ENCODE results near the gene PON3.

Gene PON3

DNA sequence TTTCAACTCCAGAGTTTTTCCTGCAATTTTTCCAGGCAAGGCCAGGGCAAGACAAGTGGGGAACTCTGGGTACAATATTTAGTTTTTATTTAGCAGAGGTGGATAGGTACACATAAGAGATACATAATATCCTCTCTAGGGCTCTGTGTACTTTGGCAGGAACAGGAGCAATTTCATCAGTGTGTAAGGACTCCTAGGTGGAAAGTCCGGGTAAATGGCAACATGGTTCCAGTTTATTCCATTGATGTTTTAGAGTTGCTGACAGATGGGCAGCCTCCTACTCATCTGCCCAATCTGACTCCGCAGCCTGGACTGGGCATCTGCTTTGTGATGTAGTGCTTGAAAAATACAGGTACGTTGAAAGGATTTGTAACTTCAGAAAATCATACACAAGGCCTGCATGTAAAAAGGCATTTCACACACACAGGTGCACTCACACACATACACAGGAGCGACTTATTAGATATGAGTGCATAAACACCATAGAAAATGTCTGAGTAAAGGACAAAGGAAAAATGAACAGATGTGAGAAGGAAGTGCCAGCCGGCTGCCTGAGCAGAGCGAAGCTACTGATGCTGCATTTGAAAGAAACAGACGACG, 77.6 kb downstream of the PON3 start:
- no peak for DNase-seq (ENCODE audit: low spot score)
- in situ Hi-C loops (cut with MboI; ENCODE audit: low sequenced_read_pairs, unreplicated experiment): no loop called here
- TF ChIP-seq, protein P1, sequence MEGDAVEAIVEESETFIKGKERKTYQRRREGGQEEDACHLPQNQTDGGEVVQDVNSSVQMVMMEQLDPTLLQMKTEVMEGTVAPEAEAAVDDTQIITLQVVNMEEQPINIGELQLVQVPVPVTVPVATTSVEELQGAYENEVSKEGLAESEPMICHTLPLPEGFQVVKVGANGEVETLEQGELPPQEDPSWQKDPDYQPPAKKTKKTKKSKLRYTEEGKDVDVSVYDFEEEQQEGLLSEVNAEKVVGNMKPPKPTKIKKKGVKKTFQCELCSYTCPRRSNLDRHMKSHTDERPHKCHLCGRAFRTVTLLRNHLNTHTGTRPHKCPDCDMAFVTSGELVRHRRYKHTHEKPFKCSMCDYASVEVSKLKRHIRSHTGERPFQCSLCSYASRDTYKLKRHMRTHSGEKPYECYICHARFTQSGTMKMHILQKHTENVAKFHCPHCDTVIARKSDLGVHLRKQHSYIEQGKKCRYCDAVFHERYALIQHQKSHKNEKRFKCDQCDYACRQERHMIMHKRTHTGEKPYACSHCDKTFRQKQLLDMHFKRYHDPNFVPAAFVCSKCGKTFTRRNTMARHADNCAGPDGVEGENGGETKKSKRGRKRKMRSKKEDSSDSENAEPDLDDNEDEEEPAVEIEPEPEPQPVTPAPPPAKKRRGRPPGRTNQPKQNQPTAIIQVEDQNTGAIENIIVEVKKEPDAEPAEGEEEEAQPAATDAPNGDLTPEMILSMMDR (IDR thresholded peaks at IDR 0.05; ENCODE audit: borderline replicate concordance, control extremely low read depth, extremely low read depth, insufficient read depth, missing control alignments): no peak

DNA sequence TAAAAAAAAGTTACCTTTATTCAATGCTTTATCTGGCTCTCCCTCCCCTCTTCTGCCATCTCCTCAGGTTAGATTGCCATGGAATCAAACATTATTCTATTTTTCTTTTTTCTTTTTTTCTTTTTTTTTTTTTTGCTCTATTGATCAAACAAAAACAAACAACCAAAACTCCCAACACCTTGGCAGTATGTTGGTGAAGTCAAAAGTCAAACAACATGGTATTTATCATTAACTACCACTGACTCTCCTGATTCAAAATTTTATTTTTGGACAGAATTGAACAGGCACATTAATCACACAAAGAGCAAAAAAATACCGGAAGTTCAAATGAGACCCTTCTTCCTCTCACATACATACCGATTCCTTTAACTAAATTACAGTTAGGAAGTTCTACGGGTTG, 78.2 kb downstream of the PON3 start:
- no peak for DNase-seq (ENCODE audit: low spot score)
- TF ChIP-seq, protein P1 (IDR thresholded peaks at IDR 0.05; ENCODE audit: borderline replicate concordance, control extremely low read depth, extremely low read depth, insufficient read depth, missing control alignments): no peak
- in situ Hi-C loops (cut with MboI; ENCODE audit: low sequenced_read_pairs, unreplicated experiment): no loop called here

DNA sequence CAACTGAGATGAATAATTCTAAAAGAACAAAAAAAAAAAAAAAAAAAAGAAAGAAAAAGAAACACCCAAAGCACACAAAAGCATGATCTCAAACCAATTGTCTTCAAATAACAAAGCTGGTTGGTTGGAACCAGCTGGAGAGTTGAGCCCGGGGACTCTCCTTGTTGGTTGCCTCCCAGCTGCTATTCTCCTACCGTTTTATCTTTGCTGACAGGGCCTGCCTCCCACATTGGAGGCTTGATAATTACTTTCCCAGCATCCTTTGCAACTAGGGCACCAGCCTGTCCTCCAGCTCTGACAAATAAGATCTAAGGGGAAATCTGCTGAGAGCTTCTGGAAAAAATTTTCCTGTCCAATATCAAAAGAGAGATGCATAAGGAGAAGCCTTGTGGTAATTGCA, 78.6 kb downstream of the PON3 start:
- DNase-seq (ENCODE audit: low spot score): no peak
- in situ Hi-C loops (cut with MboI; ENCODE audit: low sequenced_read_pairs, unreplicated experiment): no loop called here
- TF ChIP-seq, protein P1 (IDR thresholded peaks at IDR 0.05; ENCODE audit: borderline replicate concordance, control extremely low read depth, extremely low read depth, insufficient read depth, missing control alignments): no peak

DNA sequence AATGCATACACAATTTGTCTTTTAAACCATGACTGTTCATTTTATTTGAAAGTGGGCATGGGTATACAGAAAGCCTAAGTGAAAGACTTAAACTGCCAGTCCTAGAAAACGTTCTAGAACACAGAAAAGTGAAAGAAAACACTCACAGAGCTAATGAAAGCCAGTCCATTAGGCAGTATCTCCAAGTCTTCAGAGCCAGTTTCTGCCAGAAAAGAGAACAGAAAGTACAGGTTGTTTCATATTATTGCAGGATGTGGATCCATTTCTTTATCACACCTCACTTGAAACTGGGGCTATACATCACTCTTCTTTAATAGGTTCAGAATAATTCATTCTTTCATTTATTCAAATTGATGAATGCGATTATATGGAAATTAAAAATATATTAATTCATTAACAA, 79.6 kb downstream of the PON3 start:
- no peak for DNase-seq (ENCODE audit: low spot score)
- TF ChIP-seq, protein P1 (IDR thresholded peaks at IDR 0.05; ENCODE audit: borderline replicate concordance, control extremely low read depth, extremely low read depth, insufficient read depth, missing control alignments): no peak
- in situ Hi-C loops (cut with MboI; ENCODE audit: low sequenced_read_pairs, unreplicated experiment): no loop called here

DNA sequence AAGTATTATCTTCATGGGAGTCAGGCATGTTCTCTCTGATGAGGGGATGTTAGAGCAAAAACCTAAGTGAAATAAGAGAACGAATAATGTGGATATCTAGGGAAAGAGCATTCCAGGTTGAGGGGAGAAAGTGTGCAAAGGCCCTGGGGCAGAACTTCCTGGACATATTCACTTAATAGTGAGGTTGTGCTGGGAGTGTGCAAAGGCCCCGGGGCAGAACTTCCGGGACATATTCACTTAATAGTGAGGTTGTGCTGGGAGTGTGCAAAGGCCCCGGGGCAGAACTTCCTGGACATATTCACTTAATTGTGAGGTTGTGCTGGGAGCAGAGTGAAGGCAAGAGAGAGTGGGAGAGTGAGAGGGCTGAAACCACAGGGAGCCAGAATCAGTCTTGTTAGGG, 83.6 kb downstream of the PON3 start:
- TF ChIP-seq, protein P1 (IDR thresholded peaks at IDR 0.05; ENCODE audit: borderline replicate concordance, control extremely low read depth, extremely low read depth, insufficient read depth, missing control alignments): no peak
- in situ Hi-C loops (cut with MboI; ENCODE audit: low sequenced_read_pairs, unreplicated experiment): no loop called here
- no peak for DNase-seq (ENCODE audit: low spot score)

DNA sequence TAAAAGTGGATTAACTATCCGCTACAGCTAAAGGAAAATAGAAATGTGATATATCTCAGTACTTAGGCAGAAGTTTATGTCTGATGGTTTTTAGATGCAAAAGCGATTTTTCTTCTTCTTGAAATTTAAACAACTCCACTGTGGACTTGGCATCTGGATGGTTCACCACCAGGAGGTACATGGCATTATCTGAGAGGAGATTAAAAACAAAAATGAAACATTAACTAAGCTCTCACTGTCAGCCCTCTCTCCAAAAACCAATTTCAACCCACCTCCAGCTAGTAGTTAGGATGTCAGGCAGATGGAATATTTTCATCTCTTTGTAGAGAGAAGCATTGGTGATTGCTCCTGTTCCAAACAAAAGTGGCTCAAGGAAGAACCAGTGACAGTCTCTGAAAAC, 84.8 kb downstream of the PON3 start:
- DNase-seq (ENCODE audit: low spot score): no peak
- TF ChIP-seq, protein P1 (IDR thresholded peaks at IDR 0.05; ENCODE audit: borderline replicate concordance, control extremely low read depth, extremely low read depth, insufficient read depth, missing control alignments): no peak
- in situ Hi-C loops (cut with MboI; ENCODE audit: low sequenced_read_pairs, unreplicated experiment): no loop called here

All from GM13976 (cell line).